GOT3 (cell line): ENCODE data around the gene FYN.
"Not testable (repeated sequence)": the region's sequence is repeated elsewhere in the genome, so short reads cannot be mapped to it uniquely, and the experiment has no call there.

ENCODE experiments used
- DNase-seq: peaks from one replicate; lab custom pipeline; 2025; ENCODE audit warnings: mixed read lengths; lab: John Stamatoyannopoulos, UW

The FYN gene

DNA sequence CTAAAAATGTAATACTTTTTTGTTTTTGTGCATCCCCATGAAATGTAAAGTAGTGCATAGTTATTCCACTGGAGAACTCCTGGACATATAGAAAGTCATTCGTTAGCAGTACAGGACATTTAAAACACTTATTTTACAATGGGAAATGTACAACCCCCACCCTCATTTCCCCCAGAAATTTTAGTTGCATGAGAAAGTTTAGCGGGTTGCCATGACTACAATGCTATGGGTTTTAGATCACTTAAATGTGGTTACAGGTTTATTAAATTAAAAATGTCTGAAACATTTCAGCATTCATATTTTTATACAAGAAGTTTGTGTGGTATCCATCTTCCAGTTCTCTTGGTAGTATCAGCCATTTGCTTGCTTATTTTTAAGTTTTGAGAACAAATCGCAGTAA lies 212.7 kb downstream of the FYN start:
- no peak for DNase-seq

DNA sequence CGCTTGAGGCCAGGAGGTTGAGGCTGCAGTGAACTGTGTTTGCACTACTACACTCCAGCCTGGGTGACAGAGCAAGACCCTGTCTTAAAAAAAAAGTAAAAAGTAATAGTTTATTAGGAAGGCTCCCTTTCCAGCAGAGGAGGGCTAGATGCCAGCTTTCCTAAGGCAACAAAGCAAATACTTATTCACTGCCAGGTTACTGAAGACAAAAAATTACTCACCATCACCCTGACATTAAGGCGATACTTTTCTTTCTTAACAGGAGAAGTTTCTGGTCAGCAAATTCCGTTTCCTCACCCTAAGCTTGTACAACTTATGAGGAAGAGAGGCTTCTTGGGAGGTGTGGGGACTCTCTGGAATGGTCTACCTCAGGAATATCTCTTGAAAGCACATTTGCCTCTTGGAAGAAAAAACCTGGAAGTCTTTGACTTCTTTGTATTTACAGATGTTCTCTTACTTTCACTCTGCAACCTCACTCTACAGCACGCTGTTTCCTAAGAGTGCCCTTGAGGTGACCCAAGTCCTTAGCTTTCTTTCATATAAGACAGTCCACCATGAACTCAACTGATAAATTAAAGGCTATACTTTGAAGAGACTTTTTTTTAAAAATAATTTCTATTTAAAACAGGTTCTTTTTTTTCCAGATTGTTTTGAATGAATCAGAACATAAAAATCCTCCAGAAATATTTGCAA lies 214.6 kb downstream of the FYN start:
- no peak for DNase-seq

DNA sequence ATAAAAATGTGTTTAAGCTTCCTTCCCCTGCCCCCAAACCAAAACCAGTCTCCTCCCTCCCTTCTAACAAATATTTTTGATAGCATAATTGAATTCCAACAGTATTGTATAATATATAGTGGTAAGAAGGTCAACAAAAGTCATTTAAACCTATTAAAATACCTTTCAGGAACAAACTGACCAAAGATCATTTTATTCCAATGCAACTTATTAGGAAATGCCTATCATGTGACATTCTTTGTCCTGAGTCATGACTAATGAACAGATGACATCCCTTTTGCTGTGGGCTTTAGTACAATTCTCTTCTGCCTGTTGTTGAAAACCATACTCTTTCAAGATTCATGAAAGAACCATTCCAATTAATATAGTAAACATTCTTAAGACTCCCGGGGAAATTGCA lies 216.1 kb downstream of the FYN start:
- no peak for DNase-seq

DNA sequence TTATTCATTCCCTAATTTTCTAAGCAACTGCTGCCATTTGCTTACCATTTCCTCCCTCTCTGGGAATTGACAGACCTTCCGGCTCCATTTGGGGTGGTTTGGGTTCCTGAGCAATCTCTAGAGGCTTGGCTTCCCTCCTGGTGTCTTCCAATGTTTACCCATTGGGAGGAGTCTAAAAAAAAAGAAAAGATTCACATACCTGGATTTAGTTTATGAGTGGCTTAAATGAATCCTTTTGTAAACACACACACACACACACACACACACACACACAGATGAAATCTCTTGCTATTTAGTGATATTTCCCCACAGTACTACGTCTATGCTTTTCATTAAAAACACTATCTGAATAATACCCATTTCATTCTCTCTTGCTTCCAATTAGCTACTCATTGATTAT lies 219.3 kb downstream of the FYN start:
- no peak for DNase-seq

DNA sequence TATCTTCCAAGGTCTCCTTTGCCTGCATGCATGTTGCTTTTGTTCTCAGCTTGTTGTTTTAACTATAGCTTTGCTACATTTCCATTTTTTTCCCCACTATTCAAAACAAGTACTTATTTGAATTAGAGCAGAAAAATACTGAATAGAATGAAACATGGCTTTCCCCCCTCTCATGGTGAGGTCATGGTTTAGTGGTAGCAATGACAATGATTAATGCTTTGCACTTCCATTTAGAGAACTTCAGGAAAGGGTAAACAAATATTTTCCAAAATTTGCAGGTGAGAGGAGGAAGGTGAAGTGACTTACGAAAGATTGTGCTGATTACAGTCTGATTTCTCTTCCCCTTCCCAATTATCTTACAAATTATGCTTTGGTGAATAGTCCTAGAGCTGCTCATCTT lies 219.8 kb downstream of the FYN start:
- DNase-seq = no peak

DNA sequence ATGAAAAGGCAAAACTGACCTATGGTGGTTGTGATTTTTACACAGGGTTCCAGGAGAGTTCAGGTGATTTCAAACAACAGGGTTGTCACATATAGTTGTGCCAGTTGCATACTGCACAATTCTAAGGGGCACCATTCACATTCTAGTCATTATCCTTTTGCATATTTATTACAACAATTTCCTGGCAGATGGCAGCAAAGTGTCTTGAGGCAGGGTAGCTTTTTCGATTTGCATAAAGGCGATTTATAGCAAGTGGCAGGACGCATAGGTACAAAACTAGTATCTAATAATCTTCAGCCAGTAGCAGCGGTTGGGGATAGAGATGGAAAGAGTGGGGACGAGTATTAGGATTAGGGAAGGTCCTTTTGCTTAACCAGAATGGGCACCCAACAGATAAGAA lies 221.1 kb downstream of the FYN start:
- DNase-seq = no peak

DNA sequence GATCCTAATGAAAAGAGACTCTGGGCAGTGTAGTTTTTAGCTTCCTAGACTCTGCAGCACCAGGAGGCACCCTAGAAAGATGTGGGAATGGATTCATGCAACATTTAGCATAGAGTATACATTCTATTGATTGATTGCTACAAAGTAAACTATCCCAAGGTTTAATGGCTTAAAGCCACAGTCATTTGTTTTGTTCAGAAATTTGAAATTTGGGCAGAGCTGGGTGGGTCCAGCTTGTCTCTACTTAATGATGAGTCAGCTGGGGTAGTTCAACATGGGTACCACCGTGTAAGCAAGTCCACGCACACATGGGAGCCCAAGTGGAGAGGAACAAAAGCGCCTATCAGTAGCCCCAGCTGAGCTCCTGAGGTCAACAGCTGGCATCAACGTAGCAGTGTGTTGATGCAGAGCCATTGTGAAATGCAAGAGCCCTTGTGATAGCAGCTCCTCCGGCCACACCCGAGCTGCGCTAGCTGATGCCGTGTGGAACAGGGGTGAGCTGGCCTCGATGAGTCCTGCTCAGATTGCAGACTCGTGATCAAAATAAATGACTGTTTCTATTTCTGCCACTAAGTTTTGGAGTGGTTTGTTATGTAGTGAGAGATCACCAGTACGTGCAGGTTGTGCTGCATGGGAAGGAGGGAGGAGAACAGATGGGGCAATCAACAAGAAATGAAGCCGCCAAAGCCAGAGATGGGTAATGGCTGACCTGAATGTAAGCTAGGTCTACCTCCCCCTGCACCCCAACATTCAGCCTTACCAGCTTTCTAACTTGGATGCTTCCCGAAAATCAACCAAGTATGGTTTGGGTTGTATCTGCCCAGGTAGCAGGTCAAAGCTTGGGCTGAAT lies 221.8 kb downstream of the FYN start:
- DNase-seq = no peak

DNA sequence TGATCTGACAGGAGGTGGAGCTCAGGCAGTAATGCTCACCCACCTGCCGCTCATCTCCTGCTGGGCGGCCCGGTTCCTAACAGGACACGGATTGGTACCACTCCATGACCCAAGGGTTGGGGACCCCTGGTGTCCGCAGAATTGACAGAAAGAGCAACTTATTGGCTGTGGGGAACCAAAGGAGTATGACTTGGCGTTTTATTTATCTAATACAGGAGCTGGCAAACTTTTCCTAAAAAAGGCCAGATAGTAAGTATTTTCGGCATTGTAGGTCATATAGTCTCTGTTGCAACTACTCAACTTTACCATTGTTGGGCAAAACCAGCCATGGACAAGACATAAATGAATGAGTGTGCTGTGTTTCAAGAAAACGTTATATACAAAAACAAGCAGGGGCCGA lies 223.2 kb downstream of the FYN start:
- no peak for DNase-seq

DNA sequence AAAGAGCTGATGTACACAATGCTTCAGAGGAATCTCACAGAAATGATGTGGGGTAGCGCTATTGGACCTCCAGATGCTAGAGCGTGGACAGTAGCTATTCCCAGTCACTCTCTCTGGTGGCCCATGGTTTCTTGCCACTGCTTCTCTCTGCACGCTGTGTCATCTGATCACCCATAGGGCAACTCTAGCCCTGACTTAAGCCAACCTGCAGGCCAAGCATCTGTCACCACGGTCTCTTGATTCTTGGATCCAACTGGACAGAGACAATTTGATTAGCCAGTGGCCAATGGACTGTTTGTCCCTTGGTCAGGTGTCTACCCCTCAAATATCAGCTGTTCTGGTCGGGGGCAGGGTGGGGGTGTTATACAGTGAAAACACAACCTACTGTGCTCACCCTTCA lies 225.2 kb downstream of the FYN start:
- no peak for DNase-seq

DNA sequence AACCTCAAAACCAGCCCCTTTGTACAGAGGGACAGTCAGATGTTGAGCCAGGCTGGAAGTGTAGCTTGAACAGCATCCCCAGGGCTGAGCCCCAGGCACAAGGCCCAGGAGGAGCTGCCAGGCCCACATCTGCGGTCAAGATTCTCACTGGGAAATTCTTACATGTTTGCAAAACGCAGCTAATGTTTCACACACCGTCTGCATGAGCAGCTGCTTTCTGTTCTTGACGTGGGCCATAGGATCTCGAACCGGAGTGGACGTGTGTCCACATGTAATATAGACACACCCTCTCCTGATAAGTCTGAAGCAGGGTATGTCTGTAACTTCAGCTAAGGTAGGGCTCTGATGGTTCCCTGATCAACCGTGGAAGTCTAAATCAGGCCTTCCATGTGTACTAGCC lies 226.3 kb downstream of the FYN start:
- DNase-seq = no peak

DNA sequence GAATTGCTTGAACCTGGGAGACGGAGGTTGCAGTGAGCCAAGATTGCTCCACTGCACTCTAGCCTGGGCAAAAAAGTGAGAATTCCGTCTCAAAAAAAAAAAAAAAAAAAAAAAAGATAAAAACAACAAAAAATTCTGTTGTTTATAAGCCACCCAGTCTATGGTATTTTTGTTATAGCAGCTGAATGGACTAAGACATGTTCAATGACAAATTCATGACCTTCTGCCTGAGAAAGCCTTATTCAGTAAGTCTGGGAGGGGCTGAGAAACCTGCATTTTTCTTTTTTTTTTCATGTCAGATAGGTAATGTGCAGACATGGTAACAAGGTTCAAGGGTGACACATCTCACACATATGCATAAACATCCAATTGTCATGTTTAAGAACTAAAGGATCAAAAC lies 227.2 kb downstream of the FYN start:
- no peak for DNase-seq

DNA sequence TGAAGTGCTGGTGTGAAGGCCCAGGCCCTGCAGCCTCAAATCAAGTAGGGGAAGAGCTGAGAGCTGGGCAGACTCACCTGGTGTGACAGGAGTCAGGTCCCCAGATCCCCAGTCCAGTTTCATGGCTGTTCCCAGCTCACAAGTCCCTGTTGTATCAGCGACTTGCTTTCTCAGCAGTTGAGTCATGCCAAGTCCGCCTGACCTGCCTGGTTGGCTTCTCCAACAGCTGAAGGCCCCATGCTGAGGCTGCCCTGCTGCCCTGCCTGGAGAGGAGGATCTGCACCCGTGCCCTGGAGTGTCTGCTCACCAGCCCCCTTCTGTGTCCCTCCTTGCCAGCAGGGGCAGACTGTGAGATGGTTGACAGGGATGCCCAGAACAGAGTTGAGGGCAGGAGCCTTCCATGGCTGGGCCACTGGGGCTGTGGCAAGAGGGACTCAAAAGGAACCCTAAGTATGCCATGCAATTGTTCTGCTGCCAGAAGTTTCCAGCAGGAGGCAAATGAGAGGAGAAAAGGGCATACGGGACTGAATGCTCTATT lies 228.3 kb downstream of the FYN start:
- DNase-seq = no peak

DNA sequence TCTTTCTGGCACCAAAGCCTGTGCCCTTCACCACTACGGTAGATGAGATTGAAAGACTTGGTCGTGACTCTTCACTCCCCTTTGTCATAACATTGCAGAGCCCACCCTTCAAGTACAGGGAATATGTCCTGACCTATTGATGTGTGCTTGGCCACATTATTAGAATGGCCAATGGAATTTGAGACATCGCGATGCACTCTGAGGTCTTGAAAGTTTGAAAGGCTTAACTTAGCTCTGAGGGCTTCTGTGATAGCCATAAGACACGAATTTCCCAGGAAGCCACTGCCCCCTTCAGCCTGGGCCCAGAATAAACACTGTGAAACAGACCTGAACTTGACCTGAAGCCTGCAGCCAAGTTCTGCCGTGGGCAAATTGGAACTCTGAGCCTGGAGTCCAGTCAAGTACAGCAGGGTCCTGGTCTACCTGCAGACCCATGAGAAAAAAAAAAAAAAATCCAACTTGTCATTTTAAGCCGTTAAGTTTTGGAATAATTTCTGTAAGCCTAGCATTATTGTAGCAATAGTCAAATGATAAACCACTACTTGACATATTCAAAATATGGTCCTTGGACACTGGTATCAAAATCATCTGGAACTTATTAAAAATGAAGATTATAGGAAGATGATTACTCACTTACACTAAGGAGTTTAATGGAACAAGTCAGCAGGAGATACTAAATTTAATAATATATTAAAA lies 230.6 kb downstream of the FYN start:
- no peak for DNase-seq

DNA sequence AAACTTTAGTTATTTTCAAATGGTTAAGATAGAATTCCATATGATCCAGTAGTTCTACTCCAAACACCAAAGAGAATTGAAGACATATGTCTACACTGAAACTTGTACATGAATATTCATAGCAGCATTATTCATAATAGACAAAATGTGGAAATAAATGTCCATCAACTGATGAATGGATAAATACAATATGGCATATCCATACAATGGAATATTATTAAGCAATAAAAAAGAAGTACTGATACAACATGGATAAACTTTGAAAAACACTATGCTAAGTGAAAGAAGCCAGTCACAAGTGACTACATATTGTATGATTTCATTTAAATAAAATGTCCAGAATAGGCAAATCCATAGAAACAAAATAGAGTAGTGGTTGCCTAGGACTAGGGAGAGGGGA lies 234.0 kb downstream of the FYN start:
- no peak for DNase-seq

DNA sequence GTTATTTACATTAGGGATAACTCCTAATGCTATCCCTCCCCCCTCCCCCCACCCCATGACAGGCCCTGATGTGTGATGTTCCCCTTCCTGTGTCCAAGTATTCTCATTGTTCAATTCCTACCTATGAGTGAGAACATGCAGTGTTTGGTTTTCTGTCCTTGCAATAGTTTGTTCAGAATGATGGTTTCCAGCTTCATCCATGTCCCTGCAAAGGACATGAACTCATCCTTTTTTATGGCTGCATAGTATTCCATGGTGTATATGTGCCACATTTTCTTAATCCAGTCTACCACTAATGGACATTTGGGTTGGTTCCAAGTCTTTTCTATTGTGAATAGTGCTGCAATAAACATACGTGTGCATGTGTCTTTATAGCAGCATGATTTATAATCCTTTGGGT lies 238.3 kb downstream of the FYN start:
- DNase-seq = not testable (repeated sequence)

DNA sequence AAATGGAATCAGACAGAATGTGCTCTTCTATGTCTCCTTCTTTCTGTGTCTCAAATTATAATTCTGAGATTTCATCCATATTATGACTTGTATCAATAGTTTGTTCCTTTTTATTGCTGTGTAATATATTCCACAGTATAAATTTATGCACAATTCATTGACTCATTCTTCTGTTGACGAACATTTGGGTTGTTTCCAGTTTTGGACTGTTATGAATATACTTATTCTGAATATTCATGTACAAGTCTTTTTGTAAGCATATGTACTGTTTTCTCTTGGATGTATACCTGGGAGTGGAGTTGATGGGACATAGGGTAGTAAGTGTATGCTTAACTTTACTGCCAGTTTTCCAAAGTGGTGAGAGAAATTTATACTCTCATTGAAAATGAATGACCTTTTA lies 239.4 kb downstream of the FYN start:
- DNase-seq = no peak

DNA sequence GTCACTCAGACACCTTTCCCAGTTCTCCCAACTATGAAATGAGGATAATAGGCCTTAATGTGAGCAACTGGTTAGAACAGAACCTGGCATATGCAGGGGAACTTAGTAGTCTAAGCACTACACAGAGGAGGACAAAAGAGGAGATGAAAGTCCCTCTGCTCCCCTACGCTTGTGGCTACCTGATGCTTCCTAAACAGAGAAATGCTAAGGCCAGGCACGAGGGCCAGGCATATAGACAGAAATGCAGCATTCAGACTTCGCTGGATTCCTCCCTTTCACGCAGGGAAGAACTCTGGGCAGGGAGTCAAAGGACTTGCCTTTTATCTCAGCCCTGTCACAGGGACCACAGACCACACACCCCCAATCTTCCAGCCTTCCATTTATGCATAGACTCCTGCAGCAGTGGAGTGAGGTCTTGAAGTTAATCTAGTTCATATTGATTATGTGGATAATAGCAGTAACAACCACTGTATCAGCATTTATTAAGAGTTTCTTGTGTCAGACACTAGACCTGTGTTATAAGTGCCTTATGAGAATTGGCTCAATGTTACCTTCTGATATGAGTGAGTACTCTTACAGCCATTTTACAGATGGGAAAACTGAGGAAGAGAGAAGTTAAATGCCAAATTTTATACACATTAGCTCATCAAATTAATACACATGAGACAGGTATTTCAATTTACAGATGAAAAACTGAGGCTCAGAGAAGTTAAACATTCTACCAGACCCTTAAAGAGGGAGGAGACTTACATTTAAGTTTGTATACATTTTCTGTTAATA lies 240.6 kb downstream of the FYN start:
- no peak for DNase-seq

DNA sequence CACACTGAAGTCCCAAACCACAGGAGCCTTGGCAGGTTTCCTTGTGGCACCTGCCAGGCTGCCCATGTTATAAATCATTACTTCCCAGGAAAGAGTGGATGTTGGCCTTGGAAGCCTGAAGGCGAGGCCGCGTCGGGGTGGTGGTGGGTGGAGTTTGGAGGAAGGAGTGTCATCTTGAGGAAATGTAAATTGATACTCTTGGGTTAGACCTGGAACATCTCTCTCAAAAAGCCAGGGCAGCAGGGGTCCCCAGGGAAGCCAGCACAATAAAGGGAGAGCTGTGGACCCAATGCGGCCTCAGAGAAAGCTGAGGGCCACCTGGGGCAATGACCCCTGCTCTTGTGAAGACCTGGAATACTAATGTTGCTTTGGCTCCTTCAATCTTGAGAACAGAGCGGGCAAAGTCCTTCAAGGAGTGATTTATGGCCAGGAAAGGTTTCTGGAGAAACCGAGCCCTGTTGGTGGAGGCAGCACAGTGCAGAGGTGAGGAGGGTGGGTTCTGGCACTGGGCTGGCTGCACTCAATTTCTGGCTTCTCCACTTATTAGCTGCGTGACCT lies 241.3 kb downstream of the FYN start:
- no peak for DNase-seq

DNA sequence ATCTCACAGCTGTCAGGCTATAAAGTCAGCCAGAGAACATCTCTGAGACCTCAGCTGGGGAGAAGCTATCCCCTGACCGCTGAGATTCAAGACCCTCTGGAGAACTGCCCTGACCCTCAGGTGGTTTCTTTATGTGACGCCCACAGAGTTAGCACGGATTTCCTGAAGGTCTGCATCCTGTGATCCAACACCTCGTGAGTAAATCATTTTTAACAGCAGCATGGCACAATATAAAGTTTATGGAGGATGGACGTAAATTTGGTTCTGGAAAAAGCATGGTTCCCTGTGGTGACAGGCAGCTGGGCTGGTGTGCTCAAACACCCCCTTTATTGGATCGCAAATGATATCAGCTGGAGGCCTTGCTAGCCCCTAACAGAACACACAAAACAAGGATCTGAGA lies 242.2 kb downstream of the FYN start:
- DNase-seq = no peak

DNA sequence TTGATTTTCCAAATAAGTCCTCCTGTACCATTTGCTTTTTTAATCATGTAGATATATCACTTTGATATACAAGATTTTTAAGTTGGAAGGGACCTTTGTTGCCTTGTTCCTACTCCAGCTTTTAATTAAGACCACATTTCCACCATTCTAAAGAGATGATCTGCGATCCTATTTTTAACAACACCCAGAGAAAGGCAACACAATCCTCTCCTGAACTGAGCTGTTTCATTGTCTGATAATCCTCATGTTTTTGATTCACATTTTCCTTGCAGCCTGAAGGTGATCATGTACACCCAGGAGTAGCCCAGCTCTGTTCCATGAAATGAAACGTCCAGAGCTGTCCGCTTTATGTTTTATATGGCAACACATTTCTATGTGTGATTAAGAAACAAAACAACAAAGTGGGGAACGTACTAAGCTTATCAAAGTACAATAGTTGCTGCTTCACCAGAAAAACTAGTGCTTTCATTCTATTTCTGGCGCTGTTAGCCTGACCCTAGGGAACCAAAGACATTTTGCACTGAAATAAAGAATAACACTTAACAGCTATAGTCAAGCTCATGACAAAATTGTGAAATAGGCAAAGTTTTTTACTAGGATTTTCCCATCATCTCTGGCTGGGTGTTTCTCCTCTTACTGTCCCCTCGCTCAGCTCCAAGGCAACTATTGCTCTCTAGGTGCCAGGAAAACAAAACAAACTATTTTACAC lies 245.0 kb downstream of the FYN start:
- DNase-seq = no peak

DNA sequence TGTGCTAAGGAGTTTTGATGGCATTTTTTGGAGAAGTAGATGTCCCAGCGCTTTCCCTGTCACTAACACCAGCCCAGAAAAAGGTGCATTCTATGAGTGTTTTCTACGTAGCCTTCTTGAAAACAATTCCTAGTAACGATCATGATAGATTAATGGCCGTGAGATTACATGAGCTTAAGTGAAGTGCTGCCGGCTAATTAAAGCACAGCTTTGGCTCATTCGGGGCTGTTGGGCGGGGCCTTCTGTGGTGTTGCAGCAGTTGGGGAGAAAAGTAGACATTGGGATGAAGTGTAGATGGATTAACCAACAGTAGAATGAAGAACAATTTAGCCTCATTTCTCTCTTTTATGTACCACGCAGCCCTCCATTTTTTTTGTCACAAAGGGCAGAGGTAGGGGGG lies 246.8 kb downstream of the FYN start:
- no peak for DNase-seq
